Astrocyte (in vitro differentiated cells and primary cell): ENCODE results near the gene PRG3.

ENCODE experiments used
- CTCF ChIP-seq: IDR thresholded peaks from 2 replicates; pipeline ENCODE4 v1.5.1; 2011; ENCODE audit warnings: low read depth, mild to moderate bottlenecking, inconsistent platforms, low read length, moderate library complexity; ENCODE audit not compliant: insufficient read depth
- EZH2 ChIP-seq: IDR thresholded peaks from 2 replicates; pipeline ENCODE4 v1.6.1; 2012; ENCODE audit warnings: mild to moderate bottlenecking, low read length, inconsistent platforms; ENCODE audit not compliant: insufficient read depth

DNA sequence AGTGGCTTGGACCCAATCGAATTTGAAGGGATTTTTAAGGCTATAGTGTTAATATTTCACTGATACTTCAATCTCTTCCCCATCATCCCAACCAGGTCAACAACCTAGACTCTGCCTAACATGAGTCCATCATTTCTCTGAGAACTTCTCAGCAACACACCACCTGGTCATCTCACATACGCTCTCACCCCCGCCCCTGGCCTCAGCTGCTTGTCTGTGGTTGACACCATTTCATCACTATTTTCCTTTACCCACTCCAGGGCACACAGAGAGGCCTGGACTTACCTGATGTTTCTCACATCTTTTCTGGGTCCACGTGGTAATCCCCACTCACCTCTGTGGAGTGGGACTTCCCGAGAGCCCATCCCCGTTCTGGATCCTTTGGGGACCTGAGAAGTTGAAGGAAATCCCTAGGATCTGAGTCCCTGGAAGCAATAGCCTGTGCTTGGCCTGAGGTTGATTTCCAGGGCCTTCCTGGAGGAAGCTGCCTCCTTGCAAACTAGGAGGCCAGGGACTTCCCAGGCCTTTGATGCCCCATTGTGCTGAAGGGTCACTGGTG, 39.6 kb downstream of the PRG3 start:
- TF ChIP-seq EZH2 (no peak), CTCF (no peak)
